ENCODE results near the gene SAMD13.

DNA sequence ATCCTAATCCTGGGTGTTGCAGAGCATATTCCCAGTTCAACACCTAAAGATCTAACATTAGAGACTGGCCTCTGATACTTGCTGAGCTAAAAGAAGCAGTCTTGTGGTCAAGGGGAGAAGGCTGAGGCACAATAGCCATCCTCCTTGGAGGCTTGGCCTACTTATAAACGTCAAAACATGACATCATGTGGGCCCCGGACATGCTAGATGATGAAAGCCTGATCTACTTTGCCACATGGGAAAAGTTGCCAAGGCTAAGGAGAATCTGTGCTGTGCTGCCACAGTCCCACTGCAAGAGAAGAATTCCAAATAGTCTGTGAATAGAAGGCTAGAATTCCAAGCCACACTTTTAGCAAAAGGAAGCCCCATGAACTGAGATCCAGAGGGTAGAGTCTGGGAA is 43.9 kb upstream of the SAMD13 start:
- TF ChIP-seq FOS (IDR thresholded peaks at IDR 0.05; ENCODE audit: low read depth, low read length) (no peak), CTCF (conservative IDR thresholded peaks at IDR 0.05; ENCODE audit: low read depth, low read length) (no peak), POLR2A (IDR thresholded peaks at IDR 0.05; ENCODE audit: low read depth, low read length) (no peak), RFX5 (IDR thresholded peaks at IDR 0.05; ENCODE audit: low read depth, low read length) (no peak), RAD21 (IDR thresholded peaks at IDR 0.05; ENCODE audit: low read length) (no peak), CHD1 (IDR thresholded peaks at IDR 0.05; ENCODE audit: low read depth, low read length) (no peak), BHLHE40 (IDR thresholded peaks at IDR 0.05; ENCODE audit: low read depth, low read length) (no peak)
- TF ChIP-seq, protein P1, sequence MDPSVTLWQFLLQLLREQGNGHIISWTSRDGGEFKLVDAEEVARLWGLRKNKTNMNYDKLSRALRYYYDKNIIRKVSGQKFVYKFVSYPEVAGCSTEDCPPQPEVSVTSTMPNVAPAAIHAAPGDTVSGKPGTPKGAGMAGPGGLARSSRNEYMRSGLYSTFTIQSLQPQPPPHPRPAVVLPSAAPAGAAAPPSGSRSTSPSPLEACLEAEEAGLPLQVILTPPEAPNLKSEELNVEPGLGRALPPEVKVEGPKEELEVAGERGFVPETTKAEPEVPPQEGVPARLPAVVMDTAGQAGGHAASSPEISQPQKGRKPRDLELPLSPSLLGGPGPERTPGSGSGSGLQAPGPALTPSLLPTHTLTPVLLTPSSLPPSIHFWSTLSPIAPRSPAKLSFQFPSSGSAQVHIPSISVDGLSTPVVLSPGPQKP (IDR thresholded peaks at IDR 0.05; ENCODE audit: borderline replicate concordance, low read depth, low read length), result no peak
- TF ChIP-seq, protein P2, sequence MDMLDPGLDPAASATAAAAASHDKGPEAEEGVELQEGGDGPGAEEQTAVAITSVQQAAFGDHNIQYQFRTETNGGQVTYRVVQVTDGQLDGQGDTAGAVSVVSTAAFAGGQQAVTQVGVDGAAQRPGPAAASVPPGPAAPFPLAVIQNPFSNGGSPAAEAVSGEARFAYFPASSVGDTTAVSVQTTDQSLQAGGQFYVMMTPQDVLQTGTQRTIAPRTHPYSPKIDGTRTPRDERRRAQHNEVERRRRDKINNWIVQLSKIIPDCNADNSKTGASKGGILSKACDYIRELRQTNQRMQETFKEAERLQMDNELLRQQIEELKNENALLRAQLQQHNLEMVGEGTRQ (IDR thresholded peaks at IDR 0.05; ENCODE audit: low read depth, low read length), result no peak
